ENCODE measurements around the gene MIS18BP1. TPM values are rescaled to one million over a fixed set of nuclear protein-coding genes. Genes with fewer than 3 reads are reported as not detected.

Gene MIS18BP1
- total RNA-seq, 1 donor from 2014 or later: 47.1 TPM

DNA sequence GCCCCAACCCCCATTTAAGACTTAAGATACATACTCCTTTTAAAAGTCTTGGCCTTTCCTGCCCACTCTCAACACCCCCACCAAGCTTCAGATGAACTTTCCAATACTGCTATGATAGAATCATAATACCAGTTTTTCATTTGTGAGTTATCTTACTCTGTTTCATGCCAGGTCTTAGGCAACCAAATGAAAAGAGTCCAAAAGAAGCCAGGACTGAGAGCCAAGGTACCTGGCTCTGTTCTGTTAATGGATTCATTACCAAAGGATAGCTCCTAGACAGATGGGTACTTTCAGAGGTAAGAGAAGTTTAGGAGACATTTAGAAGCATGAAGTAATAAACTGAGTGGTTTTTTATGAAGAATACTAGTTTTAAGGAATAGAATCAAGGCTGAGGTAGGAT, 83.1 kb downstream of the MIS18BP1 start:
- POLR2A ChIA-PET: no interaction called here
- intact Hi-C loops (cut with micrococcal nuclease): no loop called here
- CTCF ChIA-PET: no interaction called here
- no peaks in the 10 kb centered on the region for H3K27me3 Mint-ChIP-seq
- ATAC-seq (ENCODE audit: low read depth): no peak
- H3K9me3 Mint-ChIP-seq: no peaks in the 10 kb centered on the region
- H3K4me3 Mint-ChIP-seq: no peak overlapping the region
- no peak for DNase-seq
- no peaks in the 10 kb centered on the region for H3K4me1 Mint-ChIP-seq
- H3K27ac Mint-ChIP-seq: no peak overlapping the region
- TF ChIP-seq, protein P1, sequence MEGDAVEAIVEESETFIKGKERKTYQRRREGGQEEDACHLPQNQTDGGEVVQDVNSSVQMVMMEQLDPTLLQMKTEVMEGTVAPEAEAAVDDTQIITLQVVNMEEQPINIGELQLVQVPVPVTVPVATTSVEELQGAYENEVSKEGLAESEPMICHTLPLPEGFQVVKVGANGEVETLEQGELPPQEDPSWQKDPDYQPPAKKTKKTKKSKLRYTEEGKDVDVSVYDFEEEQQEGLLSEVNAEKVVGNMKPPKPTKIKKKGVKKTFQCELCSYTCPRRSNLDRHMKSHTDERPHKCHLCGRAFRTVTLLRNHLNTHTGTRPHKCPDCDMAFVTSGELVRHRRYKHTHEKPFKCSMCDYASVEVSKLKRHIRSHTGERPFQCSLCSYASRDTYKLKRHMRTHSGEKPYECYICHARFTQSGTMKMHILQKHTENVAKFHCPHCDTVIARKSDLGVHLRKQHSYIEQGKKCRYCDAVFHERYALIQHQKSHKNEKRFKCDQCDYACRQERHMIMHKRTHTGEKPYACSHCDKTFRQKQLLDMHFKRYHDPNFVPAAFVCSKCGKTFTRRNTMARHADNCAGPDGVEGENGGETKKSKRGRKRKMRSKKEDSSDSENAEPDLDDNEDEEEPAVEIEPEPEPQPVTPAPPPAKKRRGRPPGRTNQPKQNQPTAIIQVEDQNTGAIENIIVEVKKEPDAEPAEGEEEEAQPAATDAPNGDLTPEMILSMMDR (IDR thresholded peaks at IDR 0.05): no peak
- H3K36me3 Mint-ChIP-seq (ENCODE audit: low read depth): peaks cover 16% of the 10 kb centered on the region

DNA sequence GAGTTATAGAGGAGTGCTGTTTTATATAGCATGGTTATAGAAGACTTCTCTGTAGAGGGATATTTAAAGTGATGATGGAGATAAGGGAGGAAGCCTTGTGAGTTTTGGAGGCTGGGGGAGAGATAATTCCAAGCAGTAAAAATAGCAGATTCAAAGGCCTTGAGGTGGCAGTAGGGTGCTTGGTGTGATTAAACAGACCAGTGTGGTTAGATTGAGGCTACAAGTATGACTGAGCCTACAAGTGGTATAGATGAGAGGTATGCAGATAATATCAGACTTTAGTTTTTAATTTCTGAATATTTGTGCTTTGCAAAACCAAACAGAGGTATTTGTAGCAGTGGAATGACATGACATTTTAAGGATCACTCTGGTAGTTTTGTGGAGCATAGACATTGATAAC, 96.9 kb downstream of the MIS18BP1 start:
- no peak overlapping the region for H3K27ac Mint-ChIP-seq
- DNase-seq: no peak
- CTCF ChIA-PET: no interaction called here
- no peak for ATAC-seq (ENCODE audit: low read depth)
- peaks cover 12% of the 10 kb centered on the region for H3K36me3 Mint-ChIP-seq (ENCODE audit: low read depth)
- POLR2A ChIA-PET: no interaction called here
- no peaks in the 10 kb centered on the region for H3K9me3 Mint-ChIP-seq
- H3K4me1 Mint-ChIP-seq: no peaks in the 10 kb centered on the region
- H3K27me3 Mint-ChIP-seq: no peaks in the 10 kb centered on the region
- H3K4me3 Mint-ChIP-seq: no peak overlapping the region
- intact Hi-C loops (cut with micrococcal nuclease): no loop called here
- TF ChIP-seq, protein P1 (IDR thresholded peaks at IDR 0.05): no peak

Other genes with a start within 250 kb of the MIS18BP1 start
- 46.0 and 53.4 TPM in 2 replicates for gene PRPF39, start 169.1 kb downstream of the MIS18BP1 start, total RNA-seq
- gene FKBP3, start 118.7 kb downstream of the MIS18BP1 start, total RNA-seq: 54.8 and 58.3 TPM in 2 replicates
- 9.0 and 13.4 TPM in 2 replicates for gene FANCM, start 117.3 kb downstream of the MIS18BP1 start, total RNA-seq